Measurements from ENCODE around the gene CSTF2.

Gene CSTF2

DNA sequence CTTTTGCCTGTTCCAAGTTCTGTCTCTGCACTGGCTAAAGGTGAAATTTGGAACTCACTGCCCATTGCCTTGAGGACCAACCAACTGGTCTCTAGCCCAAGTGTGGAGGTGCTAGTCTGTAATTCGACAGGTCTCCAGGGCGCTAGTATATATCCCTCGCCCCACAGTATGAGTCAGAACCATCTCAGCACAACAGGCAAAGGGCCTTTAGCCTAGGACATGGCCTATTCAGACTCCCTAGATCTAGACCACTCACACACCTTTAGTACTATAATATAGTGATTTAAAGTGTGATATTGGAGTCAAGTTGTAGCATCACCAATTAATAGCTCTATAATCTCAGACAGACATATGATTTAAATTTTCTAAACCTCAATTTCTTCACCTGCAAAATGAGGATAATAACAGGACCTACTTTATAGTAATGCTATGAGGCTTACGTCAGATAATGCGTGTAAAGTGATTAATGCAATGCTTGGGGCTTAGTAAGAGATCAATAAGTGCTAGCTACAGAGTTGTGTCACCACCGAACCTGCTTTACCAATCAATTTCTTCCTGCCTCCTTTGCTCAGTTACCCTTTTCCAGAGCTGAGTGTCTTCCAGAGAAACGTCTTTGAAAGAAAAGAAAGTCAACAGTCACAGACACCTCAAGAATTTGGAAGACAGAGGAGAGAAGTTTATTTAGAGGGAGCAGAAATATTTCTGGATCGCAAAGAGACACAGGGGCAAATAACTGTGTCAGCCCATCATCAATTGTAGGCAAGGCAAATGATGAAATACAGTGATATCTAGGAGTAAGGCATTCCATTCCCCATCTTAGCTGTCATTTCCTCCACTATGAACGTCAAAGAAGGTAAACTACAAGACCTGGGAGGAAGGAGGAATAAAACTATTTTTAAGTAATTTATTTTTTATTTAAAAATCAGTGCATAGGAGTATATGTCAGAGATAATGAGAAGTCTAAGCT is 51.7 kb downstream of the CSTF2 start:
- no peak for DNase-seq

DNA sequence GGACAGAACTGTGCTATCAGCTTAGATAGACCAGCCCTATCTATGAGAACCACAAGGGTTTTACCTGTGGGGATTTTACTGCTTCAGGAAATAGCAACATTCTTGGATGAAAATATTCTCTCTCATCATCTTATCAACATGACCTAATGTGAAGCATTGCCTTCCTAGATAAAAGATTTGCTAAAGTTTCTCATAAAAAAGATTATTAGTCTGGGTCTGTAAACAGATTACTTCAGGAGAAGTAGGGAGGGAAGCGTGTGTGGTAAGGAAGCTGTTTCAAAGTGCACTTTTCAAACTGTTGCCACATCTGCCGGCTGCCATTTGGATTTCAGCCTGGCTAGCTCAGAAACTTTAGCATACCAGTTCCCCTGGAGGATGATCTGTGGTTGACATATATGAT is 54.1 kb downstream of the CSTF2 start, which contains the start of gene NOX1:
Gene NOX1, minus strand, starts transcription at position 35 of the 400 bp plus-strand sequence. CDS start 220 bp downstream, outside the sequence.
- no peak for DNase-seq

DNA sequence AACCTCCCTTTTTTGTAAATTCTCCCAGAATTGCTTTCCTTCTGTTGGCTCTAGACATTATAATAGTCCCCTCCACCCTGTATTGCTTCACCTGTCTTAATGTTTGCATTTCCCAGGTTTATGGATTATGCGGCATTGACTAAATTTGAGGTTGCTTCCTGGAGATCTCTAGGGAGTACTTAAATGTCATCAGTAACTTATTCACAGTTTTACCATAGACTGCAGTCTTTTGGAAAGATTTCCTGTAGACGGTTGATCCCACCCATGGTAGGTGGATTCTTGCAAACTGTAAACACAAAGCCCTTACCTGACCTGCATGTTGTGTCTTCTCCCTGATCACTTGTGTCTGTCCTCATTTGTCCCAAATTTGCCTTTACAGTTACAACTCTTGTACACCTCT is 60.2 kb downstream of the CSTF2 start:
- peak; percentile 33 for DNase-seq

DNA sequence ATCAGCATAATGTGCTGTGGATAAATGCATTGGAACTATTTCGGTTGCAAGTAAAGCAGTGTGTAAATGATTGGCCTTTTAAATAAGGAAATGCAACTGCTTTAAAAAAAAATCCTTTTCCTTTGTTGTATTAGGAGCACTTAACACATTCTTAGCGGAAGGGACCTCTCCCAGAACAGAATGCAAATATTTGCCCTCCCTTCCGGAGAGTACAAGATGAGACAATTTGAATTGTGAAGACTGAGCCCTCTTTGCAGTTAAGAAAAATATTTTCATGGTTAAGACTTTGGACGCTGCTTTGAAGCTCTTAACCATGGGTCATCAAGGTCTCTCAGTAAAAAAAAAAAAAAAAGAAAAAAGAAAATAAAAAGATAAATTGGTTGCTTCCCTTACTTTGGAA is 63.5 kb downstream of the CSTF2 start:
- DNase-seq = no peak

All from NCI-H1436 (cell line).